HepG2 (cell line): ENCODE measurements around the gene SCAI. TPM values are rescaled to one million over a fixed set of nuclear protein-coding genes. Genes with fewer than 3 reads are reported as not detected.

Experiments
- CCDC6 ChIP-seq: sonication (generic); formaldehyde crosslinking; IDR thresholded peaks from 2 replicates; pipeline ENCODE4 v1.8.1; 2022; ENCODE audit warnings: mild to moderate bottlenecking, missing genetic modification reagents, moderate library complexity
- ELF1 ChIP-seq: sonication (generic); formaldehyde crosslinking; IDR thresholded peaks from 2 replicates; pipeline ENCODE4 v1.4.0; 2020; ENCODE audit warnings: missing genetic modification reagents
- ELF4 ChIP-seq: sonication (generic); formaldehyde crosslinking; IDR thresholded peaks from 2 replicates; pipeline ENCODE4 v1.5.0; 2020; ENCODE audit warnings: missing genetic modification reagents, mild to moderate bottlenecking, moderate library complexity, borderline replicate concordance
- GFI1 ChIP-seq: sonication (generic); formaldehyde crosslinking; IDR thresholded peaks from 2 replicates; pipeline ENCODE4 v1.5.0; 2020; ENCODE audit warnings: missing genetic modification reagents, mild to moderate bottlenecking, borderline replicate concordance
- MTF1 ChIP-seq: sonication (generic); formaldehyde crosslinking; IDR thresholded peaks from 2 replicates; pipeline ENCODE4 v1.5.0; 2020; ENCODE audit warnings: missing genetic modification reagents
- NR2F1 ChIP-seq, 2 experiments: fragments of 450-650 bp in 1 of 2; formaldehyde crosslinking in 1 of 2; IDR thresholded peaks; 2 replicates each; pipeline versions ENCODE4 v1.5.0 to v1.6.1; 2016 to 2020; ENCODE audit warnings: mild to moderate bottlenecking in 1 of 2, missing compliant biosample characterization in 1 of 2, missing genetic modification reagents in 1 of 2, moderate library complexity in 1 of 2
- PCBP1 ChIP-seq: fragments of 200-400 bp; formaldehyde crosslinking; IDR thresholded peaks from 2 replicates; pipeline ENCODE4 v1.6.1; 2017; ENCODE audit warnings: mild to moderate bottlenecking, low read depth, low read length, borderline replicate concordance
- POLR2A ChIP-seq, 2 experiments: IDR thresholded peaks; 2 replicates each; pipeline ENCODE4 v1.6.1; 2011; ENCODE audit warnings: low read depth in 2 of 2, low read length in 2 of 2, mild to moderate bottlenecking in 1 of 2, moderate library complexity in 1 of 2; ENCODE audit not compliant: insufficient read depth in 1 of 2
- SMYD3 ChIP-seq: sonication (generic); formaldehyde crosslinking; IDR thresholded peaks from 2 replicates; pipeline ENCODE4 v1.8.1; 2023; ENCODE audit warnings: mild to moderate bottlenecking, missing genetic modification reagents
- SYNCRIP ChIP-seq: fragments of 200-400 bp; formaldehyde crosslinking; IDR thresholded peaks from 2 replicates; pipeline ENCODE4 v1.6.1; 2018; ENCODE audit warnings: mild to moderate bottlenecking, low read depth, low read length; ENCODE audit not compliant: insufficient read depth
- ZNF10 ChIP-seq: sonication (generic); formaldehyde crosslinking; IDR thresholded peaks from 2 replicates; pipeline ENCODE4 v1.4.0; 2020; ENCODE audit warnings: mild to moderate bottlenecking, low read depth, missing genetic modification reagents, borderline replicate concordance
- ZNF431 ChIP-seq: sonication (generic); formaldehyde crosslinking; IDR thresholded peaks from 2 replicates; pipeline ENCODE4 v1.9.0; 2022; ENCODE audit warnings: missing genetic modification reagents, low read depth, mild to moderate bottlenecking, borderline replicate concordance
- ZNF790 ChIP-seq: sonication (generic); formaldehyde crosslinking; IDR thresholded peaks from 2 replicates; pipeline ENCODE4 v1.8.0; 2022; ENCODE audit warnings: missing genetic modification reagents, mild to moderate bottlenecking, borderline replicate concordance
- polyA plus RNA-seq, 8 experiments: library from polyadenylated mRNA; depleted of rRNA in 3 of 8; stranded (reverse) in 7 of 8; unstranded in 1 of 8; fragments of >200 nt; fragmentation: Illumina TruSeq in 4 of 8; extraction: Trizol in 4 of 8; gene quantifications; 2 replicates each; pipeline versions ENCODE4 v1.2.1 to v1.2.3, GENCODE V29; 2011 to 2016; ENCODE audit warnings: low read depth in 4 of 8, missing spikeins in 1 of 8, mixed read lengths in 1 of 8; ENCODE audit not compliant: insufficient read depth in 1 of 8
- total RNA-seq, 5 experiments: library from RNA; depleted of rRNA; stranded (reverse); fragments of >200 nt; fragmentation: Illumina TruSeq; extraction: Trizol; gene quantifications; 2 replicates each; pipeline ENCODE4 v1.2.3, GENCODE V29; 2016; ENCODE audit warnings: low read depth in 1 of 5
- TF ChIP-seq, protein P1 (sequence below): sonication (generic); formaldehyde crosslinking; IDR thresholded peaks from 2 replicates; pipeline ENCODE4 v1.4.0; 2020; ENCODE audit warnings: mild to moderate bottlenecking, missing genetic modification reagents
- TF ChIP-seq, protein P2 (sequence below): sonication (generic); formaldehyde crosslinking; IDR thresholded peaks from 2 replicates; pipeline ENCODE4 v1.4.0; 2020; ENCODE audit warnings: missing genetic modification reagents
- TF ChIP-seq, protein P3 (sequence below), 2 experiments: sonication (generic) in 1 of 2; formaldehyde crosslinking in 1 of 2; IDR thresholded peaks; 2 replicates each; pipeline versions ENCODE4 v1.5.1 to v1.6.1; 2011 to 2020; ENCODE audit warnings: borderline replicate concordance in 1 of 2, low read depth in 1 of 2, low read length in 1 of 2, mild to moderate bottlenecking in 1 of 2, missing genetic modification reagents in 1 of 2, moderate library complexity in 1 of 2
- TF ChIP-seq, protein P4 (sequence below): IDR thresholded peaks from 2 replicates; pipeline ENCODE4 v1.6.1; 2016; ENCODE audit warnings: missing compliant biosample characterization, missing genetic modification reagents, borderline replicate concordance

The SCAI gene
- total and polyA plus RNA-seq, 2 of the 13 experiments (the other 11 are each of a cell fraction or from before 2014, with no cell fraction given), result 4.4 to 8.4 TPM

DNA sequence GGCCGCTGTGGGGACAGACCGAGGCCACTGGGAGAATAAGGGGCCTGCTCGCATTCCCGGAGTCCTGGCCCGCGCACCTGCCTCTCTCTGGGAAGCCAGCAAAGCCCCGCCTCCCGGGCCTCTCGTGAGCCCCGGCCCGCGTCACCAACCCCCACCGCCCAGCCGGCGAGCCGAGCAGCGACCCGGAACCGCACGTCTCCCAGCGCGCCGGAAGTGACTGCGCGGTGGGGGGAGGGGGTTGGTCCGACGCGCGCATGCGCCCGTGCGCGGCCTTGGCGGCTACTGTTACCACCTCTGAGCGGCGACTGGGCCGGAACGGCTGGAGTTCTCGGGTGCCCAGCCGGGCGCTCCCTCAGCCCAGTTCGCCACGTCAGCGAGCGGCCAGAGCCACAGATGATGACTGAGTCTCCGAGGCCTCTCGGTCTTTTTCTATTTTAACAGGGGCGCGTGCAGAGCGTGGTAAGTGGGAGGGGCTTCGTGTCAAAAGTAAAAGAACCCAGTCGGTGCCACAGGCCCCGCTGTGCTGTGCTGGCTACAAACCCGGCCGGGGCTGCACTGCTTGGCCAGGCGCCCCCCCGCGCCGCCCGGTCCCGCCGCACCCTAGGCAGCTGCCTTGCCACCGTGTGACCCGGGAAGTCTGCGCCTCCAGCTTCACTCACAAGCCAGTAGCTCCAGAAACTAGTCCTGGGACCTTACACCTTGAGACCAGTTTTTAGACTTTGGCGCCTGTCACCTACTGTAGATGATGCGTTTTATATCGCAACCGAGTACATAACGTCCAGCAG, 202.2 kb downstream of the SCAI start, which contains the start of gene GOLGA1 (continued):
- TF ChIP-seq, protein P1, sequence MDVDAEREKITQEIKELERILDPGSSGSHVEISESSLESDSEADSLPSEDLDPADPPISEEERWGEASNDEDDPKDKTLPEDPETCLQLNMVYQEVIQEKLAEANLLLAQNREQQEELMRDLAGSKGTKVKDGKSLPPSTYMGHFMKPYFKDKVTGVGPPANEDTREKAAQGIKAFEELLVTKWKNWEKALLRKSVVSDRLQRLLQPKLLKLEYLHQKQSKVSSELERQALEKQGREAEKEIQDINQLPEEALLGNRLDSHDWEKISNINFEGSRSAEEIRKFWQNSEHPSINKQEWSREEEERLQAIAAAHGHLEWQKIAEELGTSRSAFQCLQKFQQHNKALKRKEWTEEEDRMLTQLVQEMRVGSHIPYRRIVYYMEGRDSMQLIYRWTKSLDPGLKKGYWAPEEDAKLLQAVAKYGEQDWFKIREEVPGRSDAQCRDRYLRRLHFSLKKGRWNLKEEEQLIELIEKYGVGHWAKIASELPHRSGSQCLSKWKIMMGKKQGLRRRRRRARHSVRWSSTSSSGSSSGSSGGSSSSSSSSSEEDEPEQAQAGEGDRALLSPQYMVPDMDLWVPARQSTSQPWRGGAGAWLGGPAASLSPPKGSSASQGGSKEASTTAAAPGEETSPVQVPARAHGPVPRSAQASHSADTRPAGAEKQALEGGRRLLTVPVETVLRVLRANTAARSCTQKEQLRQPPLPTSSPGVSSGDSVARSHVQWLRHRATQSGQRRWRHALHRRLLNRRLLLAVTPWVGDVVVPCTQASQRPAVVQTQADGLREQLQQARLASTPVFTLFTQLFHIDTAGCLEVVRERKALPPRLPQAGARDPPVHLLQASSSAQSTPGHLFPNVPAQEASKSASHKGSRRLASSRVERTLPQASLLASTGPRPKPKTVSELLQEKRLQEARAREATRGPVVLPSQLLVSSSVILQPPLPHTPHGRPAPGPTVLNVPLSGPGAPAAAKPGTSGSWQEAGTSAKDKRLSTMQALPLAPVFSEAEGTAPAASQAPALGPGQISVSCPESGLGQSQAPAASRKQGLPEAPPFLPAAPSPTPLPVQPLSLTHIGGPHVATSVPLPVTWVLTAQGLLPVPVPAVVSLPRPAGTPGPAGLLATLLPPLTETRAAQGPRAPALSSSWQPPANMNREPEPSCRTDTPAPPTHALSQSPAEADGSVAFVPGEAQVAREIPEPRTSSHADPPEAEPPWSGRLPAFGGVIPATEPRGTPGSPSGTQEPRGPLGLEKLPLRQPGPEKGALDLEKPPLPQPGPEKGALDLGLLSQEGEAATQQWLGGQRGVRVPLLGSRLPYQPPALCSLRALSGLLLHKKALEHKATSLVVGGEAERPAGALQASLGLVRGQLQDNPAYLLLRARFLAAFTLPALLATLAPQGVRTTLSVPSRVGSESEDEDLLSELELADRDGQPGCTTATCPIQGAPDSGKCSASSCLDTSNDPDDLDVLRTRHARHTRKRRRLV (CRISPR knock-in tag), result peak; percentile 10
- TF ChIP-seq, protein P2, sequence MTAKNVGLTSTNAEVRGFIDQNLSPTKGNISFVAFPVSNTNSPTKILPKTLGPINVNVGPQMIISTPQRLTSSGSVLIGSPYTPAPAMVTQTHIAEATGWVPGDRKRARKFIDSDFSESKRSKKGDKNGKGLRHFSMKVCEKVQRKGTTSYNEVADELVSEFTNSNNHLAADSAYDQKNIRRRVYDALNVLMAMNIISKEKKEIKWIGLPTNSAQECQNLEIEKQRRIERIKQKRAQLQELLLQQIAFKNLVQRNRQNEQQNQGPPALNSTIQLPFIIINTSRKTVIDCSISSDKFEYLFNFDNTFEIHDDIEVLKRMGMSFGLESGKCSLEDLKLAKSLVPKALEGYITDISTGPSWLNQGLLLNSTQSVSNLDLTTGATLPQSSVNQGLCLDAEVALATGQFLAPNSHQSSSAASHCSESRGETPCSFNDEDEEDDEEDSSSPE (CRISPR knock-in tag), result peak; percentile 80
- TF ChIP-seq MTF1 (CRISPR knock-in tag) (no peak), SMYD3 (CRISPR knock-in tag) (no peak), CCDC6 (CRISPR knock-in tag) (no peak; the same call in 1 of the 2 replicates), ZNF790 (CRISPR knock-in tag) (peak; percentile 70; the same call in 1 of the 2 replicates), ELF4 (CRISPR knock-in tag) (peak; percentile 82), SYNCRIP (no peak), PCBP1 (no peak), ZNF431 (CRISPR knock-in tag) (no peak), NR2F1 (CRISPR knock-in tag; IDR thresholded peaks at IDR 0.05) (no peak), ELF1 (CRISPR knock-in tag) (peak; percentile 94), POLR2A (IDR thresholded peaks at IDR 0.05; ENCODE audit: insufficient read depth in 1 of 2, low read depth in 2 of 2, low read length in 2 of 2) (peak; percentile 86 to 94), GFI1 (CRISPR knock-in tag) (0 out of 2 replicates have a peak, but pooled peaks have one; percentile 67), ZNF10 (CRISPR knock-in tag) (no peak)
- TF ChIP-seq, protein P3, sequence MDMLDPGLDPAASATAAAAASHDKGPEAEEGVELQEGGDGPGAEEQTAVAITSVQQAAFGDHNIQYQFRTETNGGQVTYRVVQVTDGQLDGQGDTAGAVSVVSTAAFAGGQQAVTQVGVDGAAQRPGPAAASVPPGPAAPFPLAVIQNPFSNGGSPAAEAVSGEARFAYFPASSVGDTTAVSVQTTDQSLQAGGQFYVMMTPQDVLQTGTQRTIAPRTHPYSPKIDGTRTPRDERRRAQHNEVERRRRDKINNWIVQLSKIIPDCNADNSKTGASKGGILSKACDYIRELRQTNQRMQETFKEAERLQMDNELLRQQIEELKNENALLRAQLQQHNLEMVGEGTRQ (IDR thresholded peaks at IDR 0.05; ENCODE audit: low read depth, low read length), result no peak
- TF ChIP-seq, protein P3 (CRISPR knock-in tag; IDR thresholded peaks at IDR 0.05; ENCODE audit: borderline replicate concordance), result no peak; the same call in 1 of the 2 replicates
- TF ChIP-seq, protein P4, sequence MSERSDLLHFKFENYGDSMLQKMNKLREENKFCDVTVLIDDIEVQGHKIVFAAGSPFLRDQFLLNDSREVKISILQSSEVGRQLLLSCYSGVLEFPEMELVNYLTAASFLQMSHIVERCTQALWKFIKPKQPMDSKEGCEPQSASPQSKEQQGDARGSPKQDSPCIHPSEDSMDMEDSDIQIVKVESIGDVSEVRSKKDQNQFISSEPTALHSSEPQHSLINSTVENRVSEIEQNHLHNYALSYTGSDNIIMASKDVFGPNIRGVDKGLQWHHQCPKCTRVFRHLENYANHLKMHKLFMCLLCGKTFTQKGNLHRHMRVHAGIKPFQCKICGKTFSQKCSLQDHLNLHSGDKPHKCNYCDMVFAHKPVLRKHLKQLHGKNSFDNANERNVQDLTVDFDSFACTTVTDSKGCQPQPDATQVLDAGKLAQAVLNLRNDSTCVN (CRISPR knock-in tag), result peak; percentile 2; the same call in 1 of the 2 replicates
